T-helper 1 cell (primary cell): ENCODE data around the gene GRXCR2.
"Not testable (repeated sequence)": the region's sequence is repeated elsewhere in the genome, so short reads cannot be mapped to it uniquely, and the experiment has no call there.

ENCODE experiments used
- DNase-seq, 5 donors: peaks; one replicate each; pipeline ENCODE4 v3.0.0-alpha.2; 2012 to 2020

GRXCR2 gene

DNA sequence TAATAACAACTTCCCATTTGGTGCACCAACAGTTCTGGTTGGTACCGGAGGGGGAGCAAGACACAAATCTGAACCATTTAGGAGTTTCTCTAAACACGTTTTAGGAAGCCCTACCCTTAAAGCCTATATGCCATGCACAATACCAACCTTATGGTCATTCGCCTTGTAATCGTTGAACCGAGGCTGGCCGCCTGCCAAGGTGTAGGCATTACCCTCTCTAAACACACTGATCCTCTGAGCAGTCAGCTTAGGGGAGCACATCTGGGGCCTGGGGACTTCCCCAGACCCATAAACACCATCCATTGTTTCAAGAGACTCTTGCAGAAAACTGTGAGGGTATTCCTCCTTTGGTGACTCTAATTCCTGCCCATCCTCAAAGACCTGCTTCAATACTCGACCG is 328 bp downstream of the GRXCR2 start:
- no peak for DNase-seq

DNA sequence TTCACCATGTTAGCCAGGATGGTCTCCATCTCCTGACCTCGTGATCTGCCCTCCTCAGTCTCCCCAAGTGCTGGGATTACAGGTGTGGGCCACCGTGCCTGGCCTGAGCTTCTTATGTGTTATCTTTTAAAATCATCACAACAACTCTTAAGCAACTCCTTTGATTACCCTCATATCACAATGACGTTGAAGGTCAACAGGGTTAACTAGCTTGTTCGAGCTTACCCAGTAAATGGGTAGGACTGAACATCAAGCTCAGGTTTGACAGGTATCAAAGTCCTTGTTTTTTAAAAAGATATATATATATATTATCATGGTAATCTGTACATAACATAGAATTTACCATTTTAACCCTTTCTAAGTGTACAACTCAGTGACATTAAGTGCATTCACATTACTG is 3.1 kb downstream of the GRXCR2 start:
- DNase-seq = no peak

DNA sequence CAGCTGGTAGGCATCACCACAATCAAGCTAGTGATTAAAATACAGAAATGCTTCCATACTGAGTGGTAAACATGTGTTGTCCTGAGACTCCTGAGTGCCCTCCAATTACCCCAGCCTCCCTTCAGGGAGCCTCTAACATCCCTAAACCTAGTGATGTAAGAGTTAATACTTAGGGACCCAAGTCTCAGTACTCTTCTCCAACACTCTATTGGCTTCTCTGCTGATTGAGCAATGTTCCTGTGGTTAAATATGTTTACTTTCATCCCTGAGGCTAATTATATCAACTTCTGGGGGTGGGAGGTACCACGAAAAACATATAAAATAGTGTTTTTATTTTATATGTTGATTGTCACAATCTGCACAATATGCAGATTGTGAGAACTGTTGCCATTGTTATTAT is 5.0 kb downstream of the GRXCR2 start:
- DNase-seq = no peak

DNA sequence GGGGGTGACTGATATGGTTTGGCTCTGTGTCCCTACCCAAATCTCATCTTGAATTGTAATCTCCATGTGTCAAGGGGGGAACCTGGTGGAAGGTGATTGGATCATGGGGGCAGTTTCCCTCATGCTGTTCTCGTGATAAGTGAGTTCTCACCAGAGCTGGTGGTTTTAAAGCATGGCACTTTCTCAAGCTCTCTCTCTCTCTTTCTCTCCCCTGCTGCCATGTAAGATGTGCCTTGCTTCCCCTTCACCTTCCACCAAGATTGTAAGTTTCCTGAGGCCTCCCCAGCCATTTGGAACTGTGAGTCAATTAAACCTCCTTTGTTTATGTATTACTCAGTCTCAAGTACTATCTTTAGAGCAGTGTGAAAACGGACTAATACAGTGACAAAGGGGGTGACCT is 8.4 kb downstream of the GRXCR2 start:
- DNase-seq = not testable (repeated sequence)

DNA sequence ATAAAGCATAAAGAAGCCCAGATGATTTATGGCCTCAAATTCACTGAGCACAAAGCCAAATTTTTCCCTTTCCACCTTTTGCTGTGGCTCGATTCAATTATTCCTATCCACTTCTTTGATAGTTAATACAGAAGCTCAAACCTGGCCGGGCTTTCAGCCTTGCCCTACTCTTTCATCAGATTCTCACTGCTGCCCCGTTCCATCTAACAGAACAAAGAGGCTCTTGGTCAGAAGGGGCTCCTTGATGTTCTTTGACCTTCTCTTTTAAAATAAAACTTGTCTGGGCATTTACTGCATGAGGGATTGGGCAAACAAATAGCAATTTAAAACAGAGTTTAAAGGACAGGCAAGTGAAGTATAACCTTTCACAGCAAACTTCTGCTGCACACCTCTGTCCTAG is 9.8 kb downstream of the GRXCR2 start:
- no peak for DNase-seq

DNA sequence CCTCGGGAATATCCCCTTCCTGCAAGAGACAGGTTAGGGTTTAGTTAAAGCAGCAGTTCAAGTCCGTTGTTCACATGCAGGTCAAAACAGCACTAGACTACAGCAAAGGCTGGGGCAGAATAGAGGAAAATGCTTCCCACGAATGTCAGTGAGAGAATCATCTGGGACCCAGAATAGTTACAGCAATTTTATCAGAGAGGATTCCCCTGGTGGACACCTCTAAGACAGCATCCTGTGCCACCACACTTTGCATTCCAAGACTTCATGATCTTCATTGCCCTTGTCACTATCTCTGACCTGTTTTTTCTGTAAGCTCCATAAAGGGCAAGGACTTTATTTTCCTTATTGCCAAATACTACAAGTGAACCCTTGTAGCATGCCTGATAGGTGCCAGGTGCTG is 12.9 kb downstream of the GRXCR2 start:
- no peak for DNase-seq

DNA sequence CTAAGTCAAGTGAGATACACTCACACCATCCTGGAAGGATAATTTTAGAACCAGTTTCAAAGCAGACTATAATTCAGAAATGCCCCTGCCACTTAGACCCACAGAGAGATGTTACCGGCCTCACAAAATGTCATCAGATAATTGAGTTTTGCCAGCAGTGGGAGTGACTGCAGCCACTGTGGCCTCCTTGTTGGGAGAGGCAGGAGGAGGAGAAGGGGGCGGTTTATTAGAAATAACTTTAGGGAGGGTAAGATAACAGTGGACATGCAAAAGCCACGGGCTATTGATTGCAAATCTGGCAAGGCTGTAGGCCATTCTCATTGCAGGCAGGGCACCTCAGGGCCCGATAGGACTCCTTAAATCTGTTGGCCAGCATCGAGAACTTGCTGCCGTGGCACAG is 13.4 kb downstream of the GRXCR2 start:
- no peak for DNase-seq

DNA sequence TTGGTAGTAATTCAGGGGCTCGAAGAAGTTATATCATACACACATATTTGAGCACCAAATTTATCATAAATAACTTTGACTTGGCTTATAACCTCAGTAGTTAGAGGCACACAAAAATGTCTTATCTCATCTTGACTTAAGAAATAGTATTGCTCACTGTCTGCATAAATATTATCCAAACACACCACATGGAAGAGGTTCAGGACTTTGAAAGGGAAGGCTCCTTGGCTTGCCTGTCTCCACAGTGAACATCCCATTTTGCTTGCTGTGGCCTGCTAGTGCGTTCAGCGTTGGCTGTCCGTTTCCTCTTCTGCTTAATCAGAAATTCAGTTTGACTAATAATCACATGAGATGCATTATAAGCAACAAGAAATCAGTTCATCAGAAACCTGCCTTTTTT is 13.9 kb downstream of the GRXCR2 start:
- DNase-seq = no peak

DNA sequence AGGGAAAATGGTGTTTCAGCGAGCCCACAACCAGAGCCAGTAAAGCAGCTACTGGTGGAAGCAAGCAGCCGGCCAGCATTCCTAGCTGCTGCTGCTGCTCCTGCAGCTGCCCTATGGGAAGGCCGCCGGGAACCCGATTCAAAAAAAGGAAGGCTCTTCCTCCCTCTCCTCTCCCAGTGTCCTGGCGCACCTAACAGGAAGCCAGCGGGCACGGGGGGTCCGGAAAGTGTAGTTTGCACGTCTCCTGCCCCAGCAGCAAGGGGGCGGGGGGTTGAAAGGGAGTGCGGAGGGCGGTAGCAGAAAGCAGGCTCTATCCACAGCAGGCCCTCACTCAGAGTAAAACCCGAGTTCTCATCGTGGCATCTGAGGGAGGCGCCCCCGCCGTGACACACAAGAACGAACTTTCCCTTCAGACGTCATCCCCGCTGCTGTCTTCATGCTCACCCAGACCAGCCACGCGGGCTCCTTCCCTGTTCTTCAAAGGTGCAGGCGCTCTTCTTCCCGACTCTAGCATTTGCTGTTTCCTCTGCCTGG is 16.5 kb downstream of the GRXCR2 start:
- no peak for DNase-seq

DNA sequence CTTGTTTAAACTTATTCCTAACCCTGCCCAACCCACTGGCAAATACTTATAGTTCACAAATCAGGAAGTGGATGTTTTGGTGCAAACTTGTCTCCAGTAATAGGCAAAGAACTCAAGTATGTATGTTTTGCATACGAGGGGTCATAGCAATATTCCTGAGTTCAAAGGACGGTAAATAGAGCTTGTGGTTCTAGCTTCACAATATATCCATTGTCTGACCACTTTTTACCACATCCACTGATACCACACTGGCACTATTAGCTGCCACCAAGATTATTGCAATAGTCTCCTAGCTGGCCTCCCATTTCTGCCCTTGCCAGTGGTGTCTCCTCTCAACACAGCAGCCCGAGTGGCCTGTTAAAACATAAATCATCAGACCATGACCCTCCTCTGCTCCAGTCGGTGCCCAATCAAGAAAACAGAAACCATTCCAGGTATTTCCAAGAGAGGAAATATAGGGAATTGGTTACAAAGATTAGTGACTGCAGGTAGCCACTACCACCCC is 17.0 kb downstream of the GRXCR2 start:
- no peak for DNase-seq

DNA sequence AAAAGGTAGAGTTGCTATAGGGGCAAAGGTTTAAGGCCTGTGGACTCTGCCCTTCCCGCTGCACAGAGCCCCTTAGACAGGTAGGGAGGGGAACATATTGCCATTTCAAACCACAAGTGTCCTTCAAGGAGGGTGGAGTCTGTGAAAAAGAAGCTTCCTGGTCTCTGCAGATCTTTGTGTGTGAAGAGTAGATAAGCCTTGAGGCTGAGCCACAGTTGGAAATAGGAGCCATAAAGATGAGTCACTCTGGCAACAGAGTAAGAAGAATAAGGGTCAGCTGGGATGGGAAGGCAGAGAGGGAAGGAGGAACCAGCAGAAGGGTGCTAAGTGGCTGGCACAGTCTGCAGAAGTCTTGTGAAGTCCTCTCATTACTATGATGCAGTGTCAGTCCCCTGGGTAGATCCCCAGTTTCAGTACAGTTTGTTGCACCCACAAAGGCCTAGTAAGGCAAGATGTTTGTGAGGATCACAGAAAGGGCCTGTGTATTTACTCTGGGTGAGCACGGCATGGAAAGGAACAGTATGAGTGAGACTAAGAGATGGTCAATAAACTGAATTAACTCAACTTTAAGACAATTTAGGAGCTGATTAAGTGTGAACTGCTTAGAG is 18.1 kb downstream of the GRXCR2 start:
- DNase-seq = no peak

DNA sequence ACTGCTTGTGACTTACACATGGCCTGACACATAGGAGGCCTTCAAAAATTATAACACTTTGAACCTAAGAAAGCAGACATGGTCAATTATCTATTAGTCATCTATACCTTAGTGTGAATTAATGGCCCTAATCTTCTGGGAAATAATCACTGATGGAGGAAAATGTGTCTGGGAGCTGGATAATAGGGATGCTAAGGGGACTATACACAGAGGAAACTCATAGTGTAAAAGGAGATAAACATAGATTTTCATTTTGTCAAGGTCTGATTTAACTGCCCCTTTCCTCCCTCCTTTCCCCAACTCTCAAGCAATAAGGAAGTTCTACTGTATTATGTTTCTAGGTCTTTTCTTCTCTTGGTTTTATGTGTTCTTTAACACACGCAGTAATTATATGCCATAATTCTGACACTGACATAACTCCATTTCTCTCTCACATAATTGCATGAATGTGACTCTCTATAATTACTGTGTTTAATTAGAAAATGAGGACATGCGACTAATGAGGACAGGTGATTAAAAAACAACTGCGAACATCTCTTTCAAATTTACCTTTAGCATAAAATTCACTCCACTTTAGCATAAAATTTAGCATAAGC is 18.9 kb downstream of the GRXCR2 start:
- DNase-seq = no peak

DNA sequence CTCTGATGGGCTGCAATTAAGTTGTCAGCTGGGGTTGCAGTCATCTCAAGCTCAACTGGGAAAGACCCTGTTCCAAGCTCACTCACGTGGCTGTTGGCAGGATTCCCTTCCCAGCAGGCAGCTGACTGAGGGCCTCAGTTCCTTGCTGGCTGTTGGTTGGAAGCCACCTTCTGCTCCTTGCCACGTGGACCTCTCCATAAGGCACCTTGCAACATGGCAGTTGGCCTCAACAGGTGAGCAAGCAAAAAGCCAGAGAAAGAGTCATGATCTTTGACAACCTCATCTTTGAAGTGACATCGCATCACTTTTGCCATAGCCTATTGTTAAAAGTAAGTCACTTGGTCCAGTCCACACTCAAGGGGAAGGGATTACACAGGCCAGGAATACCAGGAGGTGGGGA is 19.8 kb downstream of the GRXCR2 start:
- no peak for DNase-seq

DNA sequence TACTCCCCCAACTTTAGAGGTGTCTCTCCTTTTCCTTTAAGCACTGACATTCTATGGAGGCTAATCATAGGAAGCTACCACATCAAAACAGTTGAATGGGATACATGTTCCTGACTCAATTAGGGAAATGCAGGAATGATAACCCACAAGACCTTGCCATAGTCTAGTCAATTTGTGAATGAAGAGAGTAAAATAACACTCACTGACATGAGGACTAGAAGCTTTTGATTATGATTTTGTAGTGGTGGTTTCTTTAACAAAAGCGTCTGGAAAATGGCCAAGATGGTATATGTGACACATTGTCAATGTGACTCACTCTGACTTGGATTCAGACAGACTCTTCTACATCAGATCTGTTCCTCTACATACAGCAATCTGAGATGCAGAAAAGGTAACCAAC is 24.0 kb downstream of the GRXCR2 start:
- DNase-seq = no peak

DNA sequence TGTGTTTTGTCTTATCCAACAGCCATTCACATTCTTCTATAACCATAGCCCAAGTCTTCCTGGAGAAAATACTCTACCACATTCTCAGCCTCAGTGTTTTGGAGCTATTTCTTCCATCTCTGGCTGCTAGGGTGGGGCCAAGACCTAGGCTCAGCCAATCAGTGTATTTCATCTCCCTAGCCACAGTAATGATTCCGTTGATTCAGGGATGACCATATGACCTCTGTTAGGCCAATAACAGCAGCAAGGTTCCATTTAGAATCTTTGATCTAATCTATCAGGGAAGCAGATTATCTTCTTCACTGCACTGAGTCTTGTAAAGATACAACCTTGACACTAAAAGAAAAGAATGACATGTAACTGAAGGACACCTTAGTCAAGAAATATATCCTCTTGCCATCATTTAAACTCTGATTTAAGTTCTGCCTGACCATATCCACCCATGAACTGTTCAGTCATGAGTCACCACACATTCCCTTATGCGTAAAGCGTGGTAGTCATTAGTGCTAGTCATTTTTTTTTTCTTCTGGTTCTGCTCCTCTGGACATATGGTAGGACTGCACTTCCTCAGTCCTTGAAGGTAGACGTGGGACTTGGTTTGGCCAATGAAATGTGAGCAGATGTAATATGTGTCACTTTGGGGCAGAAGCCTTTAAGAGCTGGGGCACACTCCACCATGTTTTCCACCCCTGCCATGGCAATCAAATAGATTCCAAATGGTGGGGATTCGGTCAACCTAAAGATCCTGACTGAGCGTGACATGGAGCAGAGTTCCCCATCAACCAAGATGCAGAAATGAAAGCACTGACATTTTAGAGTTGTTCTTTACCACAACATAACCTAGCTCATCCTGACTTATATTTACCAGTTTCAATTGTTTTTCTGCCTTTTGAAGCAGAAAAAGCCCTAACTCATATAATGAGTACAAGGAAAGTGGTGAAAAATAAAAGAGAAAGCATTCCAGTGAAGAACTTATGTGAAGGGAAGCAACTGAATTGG is 25.0 kb downstream of the GRXCR2 start:
- DNase-seq = no peak

DNA sequence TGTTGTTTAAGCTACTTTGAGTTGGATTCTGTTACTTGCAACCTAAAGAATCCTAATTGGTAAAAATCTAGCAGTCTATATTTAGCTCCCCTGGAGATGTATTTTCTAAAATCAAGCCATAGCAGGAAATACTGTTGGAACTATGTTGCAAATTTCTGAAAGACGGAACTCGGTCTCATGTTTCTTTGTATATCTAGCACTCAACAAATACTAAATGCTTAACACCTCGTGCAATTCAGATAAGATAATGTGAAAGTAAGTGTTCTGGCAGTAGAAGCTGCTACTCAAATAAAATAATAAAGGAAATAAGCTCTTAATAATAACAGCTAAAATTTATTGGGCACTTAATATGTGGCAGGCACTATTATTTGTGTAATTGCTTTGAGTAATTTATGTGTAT is 26.7 kb downstream of the GRXCR2 start:
- DNase-seq = no peak

DNA sequence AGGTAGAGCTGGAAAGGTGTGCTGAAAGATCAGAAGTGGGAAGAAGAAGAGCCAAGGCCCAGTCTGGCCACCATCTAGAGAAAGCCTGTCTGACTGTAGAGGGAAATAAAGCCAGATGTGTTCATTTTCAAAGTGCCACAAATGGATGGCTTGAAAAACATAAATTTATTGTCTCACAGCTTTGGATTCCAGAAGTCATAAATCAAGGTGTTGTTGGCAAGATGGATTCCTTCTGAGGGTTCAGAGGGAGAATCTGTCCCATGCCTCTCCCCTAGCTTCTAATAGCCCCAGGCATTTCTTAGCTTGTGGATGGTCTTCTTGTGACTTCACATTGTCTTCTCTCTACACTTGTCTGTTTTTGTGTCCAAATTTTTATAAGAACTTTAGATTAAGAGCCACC is 31.5 kb downstream of the GRXCR2 start:
- no peak for DNase-seq

DNA sequence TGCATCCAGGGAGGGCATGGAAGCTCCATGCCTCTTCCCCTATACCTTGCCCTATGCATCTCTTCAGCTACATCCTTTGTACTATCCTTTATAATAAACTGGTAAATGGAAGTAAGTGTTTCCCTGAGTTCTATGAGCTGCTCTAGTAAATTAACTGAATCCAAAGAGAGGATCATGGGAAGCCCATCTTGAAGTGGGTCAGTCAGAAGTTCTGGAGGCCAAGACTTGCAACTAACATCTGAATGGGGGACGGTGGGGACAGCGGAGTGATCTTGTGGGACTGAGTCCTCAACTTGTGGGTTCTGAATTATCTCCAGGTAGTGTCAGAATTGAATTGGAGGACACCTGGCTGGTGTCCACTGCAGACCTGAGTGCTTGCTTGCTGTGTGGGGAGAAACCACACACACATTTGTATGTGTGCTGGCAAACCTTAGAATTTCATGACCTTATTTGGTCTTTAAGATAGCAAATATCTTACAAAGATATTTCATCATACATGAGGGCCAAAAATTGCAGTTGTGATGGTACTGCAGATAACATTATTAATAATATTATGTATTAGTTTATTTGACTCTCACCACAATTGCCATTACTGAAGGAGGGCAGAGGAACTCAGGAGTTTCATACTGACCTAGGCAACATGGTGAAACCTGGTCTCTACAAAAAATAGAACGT is 32.2 kb downstream of the GRXCR2 start:
- DNase-seq = no peak

DNA sequence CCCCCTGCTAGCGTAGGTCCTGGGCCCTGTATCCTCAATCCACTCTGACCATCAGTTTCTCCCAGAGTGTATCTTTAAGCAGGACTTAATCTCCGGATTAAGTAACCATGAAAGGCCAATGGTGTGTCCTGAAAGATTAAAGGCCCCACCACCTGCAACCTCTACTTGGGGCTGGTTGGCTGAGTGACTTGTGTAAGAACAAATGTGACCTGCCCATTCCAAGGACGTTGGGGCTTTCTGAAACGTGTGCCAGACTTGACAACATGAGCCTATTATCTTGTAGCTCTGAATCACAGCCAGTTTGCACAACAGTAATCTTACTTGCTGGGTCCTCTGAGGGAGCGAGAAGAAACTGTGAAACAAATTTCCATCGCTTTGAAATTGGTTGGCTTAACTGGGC is 34.5 kb downstream of the GRXCR2 start:
- no peak for DNase-seq

DNA sequence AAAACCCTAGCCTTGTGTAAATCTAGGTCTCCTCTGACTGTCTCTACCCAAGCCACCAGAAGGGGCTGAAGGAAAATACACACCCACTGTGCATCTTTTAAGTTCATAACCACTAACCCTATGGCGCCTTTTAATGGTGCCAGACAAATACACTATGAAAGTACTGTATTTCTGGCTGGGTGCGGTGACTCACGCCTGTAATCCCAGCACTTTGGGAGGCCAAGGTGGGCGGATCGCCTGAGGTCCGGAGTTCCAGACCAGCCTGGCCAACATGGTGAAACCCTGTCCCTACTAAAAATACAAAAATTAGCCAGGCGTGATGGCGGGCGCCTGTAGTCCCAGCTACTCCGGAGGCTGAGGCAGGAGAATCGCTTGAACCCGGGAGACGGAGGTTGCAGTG is 36.6 kb downstream of the GRXCR2 start:
- DNase-seq = not testable (repeated sequence)

DNA sequence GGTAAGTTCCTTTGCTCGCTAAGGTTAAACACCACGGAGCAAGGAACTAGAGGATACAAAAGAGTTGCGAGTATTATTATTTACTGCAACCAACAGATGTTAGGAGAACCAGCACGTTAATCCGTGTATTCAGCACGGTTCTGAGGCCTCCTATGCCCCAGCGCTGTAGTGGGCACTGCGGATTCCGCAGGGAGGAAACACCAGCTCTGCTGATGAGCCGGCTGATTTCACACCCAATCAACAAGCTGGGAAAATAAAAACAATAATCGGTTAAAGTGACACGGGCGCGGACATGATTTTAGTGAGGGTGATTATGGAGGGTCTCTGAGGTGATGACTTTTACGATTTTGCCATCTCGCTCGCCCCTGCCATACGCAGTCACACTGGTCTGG is 37.0 kb downstream of the GRXCR2 start:
- no peak for DNase-seq

DNA sequence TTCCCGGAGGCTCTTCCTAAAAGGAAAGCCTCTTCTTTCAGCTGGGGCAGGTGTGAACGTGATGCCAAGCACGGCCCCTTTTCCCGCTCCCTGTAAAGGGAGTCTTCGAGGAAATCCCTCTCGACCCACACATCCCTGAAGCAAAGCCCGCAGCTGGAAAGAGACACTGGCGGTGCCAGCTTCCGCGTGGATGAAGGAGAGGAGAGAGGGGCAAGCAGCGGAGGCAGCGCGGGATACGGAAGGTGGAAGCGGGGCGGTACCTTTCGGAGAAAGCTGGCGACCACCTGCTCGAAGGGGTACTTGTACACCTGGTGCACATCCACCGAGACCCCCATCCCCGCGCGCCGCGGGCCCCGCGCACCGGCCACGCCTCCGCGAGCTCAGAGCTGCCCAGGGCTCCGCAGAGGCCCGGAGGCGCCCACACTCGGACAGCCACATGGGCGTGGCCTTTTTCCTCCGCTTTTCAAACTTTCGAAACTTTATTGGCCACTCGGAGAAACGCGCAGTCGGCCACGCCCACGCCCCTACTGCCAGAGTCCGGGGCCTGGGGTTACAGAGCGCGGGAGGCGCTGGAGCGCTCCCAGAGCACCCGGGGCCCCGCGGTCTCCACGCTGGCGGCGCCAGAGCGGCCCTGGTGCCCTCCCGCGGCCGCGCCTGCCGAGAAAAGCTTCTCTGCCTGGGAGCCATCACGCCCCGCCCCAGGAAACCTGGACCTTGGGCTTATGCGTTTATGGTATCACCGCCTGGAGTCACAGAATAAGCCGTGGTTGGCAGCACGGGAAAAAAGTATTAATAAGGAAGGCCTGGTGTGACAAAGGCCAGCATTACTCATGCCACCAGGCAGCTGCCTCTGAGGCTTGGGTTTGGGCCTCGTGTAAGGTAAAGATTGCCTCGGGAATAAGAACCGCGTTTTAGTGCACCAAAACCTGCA is 37.6 kb downstream of the GRXCR2 start, which contains the start of gene PRELID2:
PRELID2 (minus strand) TSS at position 426 of the 931 bp plus-strand sequence; CDS start at position 335, 91 bp downstream.
- peak; percentile 9 to 72 (median 23) for DNase-seq
